Neural progenitor cell (in vitro differentiated cells): ENCODE measurements around the gene SESTD1.

ENCODE experiments used
- EZH2 ChIP-seq: fragments of 200-600 bp; sonication (generic); IDR thresholded peaks from 2 replicates; pipeline ENCODE4 v1.6.1; 2017; ENCODE audit warnings: antibody characterized with exemption, mild to moderate bottlenecking, moderate library complexity
- TF ChIP-seq, protein P1 (sequence below): fragments of 200-600 bp; sonication (generic); IDR thresholded peaks from 2 replicates; pipeline ENCODE4 v1.5.1; 2017; ENCODE audit warnings: antibody characterized with exemption, mild to moderate bottlenecking

- TF ChIP-seq, protein P1, sequence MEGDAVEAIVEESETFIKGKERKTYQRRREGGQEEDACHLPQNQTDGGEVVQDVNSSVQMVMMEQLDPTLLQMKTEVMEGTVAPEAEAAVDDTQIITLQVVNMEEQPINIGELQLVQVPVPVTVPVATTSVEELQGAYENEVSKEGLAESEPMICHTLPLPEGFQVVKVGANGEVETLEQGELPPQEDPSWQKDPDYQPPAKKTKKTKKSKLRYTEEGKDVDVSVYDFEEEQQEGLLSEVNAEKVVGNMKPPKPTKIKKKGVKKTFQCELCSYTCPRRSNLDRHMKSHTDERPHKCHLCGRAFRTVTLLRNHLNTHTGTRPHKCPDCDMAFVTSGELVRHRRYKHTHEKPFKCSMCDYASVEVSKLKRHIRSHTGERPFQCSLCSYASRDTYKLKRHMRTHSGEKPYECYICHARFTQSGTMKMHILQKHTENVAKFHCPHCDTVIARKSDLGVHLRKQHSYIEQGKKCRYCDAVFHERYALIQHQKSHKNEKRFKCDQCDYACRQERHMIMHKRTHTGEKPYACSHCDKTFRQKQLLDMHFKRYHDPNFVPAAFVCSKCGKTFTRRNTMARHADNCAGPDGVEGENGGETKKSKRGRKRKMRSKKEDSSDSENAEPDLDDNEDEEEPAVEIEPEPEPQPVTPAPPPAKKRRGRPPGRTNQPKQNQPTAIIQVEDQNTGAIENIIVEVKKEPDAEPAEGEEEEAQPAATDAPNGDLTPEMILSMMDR, result no peak
- TF ChIP-seq EZH2, result no peak
Observed at GRCh38 chr2:179243046-179243445, 21.6 kb downstream of the SESTD1 start.
